B cell (primary cell): ENCODE measurements around the gene KRTAP21-3. TPM values are rescaled to one million over a fixed set of nuclear protein-coding genes. Genes with fewer than 3 reads are reported as not detected.

Source experiments
- ATAC-seq: fragments of 200-7000 bp; cut with Tn5 transposase; one replicate; pipeline ENCODE4 v1.10.0; 2021; ENCODE audit warnings: low read depth, mild to moderate bottlenecking, moderate number of reproducible peaks, moderate library complexity
- CTCF ChIA-PET: fragments of 350-600 bp; sonication (Branson Sonifier 250); formaldehyde crosslinking; loops from one replicate; lab custom pipeline; 2021; ENCODE audit warnings: antibody characterized with exemption, inconsistent platforms; lab: Charles Lee
- POLR2A ChIA-PET: fragments of 350-600 bp; sonication (Branson Sonifier 250); formaldehyde crosslinking; loops from one replicate; lab custom pipeline; 2021; ENCODE audit warnings: antibody characterized with exemption; lab: Charles Lee
- DNase-seq: peaks from one replicate; pipeline ENCODE4 v3.0.0; 2013
- H2AFZ ChIP-seq: 2 replicates; pipeline ENCODE4 v1.6.1; 2012; ENCODE audit warnings: mild to moderate bottlenecking, low read depth, low read length; ENCODE audit not compliant: insufficient read depth, poor library complexity, severe bottlenecking
- H3K27ac ChIP-seq, 2 donors: 1 replicate in 1 of 2; 2 replicates in 1 of 2; pipeline ENCODE4 v1.5.1; 2012 to 2013; ENCODE audit warnings: low read length in 2 of 2, mild to moderate bottlenecking in 2 of 2, moderate library complexity in 1 of 2
- H3K27me3 ChIP-seq, 4 experiments: fragments of 200-600 bp in 1 of 4; sonication (generic) in 1 of 4; replicated peaks in 1 of 4; 1 replicate in 2 of 4; 2 replicates in 2 of 4; pipeline versions ENCODE4 v1.6.1 to v1.7.0; 2013 to 2016; ENCODE audit warnings: low read length in 3 of 4, mild to moderate bottlenecking in 2 of 4, mixed read lengths in 1 of 4, moderate library complexity in 1 of 4; ENCODE audit not compliant: insufficient read depth in 4 of 4, control insufficient read depth in 3 of 4; ENCODE audit errors: control extremely low read depth in 1 of 4
- H3K36me3 ChIP-seq, 2 experiments: replicated peaks in 1 of 2; 1 replicate in 1 of 2; 2 replicates in 1 of 2; pipeline versions ENCODE4 v1.6.1 to v1.7.1; 2013; ENCODE audit warnings: low read length in 1 of 2; ENCODE audit not compliant: insufficient read depth in 2 of 2, control insufficient read depth in 1 of 2; ENCODE audit errors: control extremely low read depth in 1 of 2, extremely low read depth in 1 of 2
- H3K4me1 ChIP-seq, 2 donors: fragments of 200-600 bp in 1 of 2; sonication (generic) in 1 of 2; 1 replicate in 1 of 2; 2 replicates in 1 of 2; pipeline versions ENCODE4 v1.5.1 to v1.6.1; 2013 to 2017; ENCODE audit warnings: low read length in 2 of 2; ENCODE audit not compliant: control insufficient read depth in 2 of 2, insufficient read depth in 2 of 2
- H3K4me2 ChIP-seq: replicated peaks from 2 replicates; pipeline ENCODE3; 2012; ENCODE audit warnings: mild to moderate bottlenecking, low read depth, low read length; ENCODE audit not compliant: poor library complexity, severe bottlenecking
- H3K4me3 ChIP-seq, 5 experiments: fragments of 200-600 bp in 1 of 5; sonication (generic) in 1 of 5; 1 replicate in 3 of 5; 2 replicates in 2 of 5; pipeline versions ENCODE4 v1.5.1 to v1.7.0; 2011 to 2016; ENCODE audit warnings: low read length in 4 of 5, mild to moderate bottlenecking in 4 of 5, low read depth in 2 of 5, control low read depth in 1 of 5, moderate library complexity in 1 of 5; ENCODE audit not compliant: insufficient read depth in 1 of 5; ENCODE audit errors: control extremely low read depth in 1 of 5, extremely low read depth in 1 of 5
- H3K79me2 ChIP-seq: fragments of 200-600 bp; sonication (generic); one replicate; pipeline ENCODE4 v1.6.0; 2016; ENCODE audit warnings: low read length; ENCODE audit not compliant: control insufficient read depth, insufficient read depth
- H3K9ac ChIP-seq: fragments of 200-600 bp; sonication (generic); 2 replicates; pipeline ENCODE4 v1.6.1; 2017; ENCODE audit warnings: mild to moderate bottlenecking, low read length, moderate library complexity
- H3K9me3 ChIP-seq, 3 donors: one replicate each; pipeline versions ENCODE4 v1.6.1 to v1.7.1; 2013; ENCODE audit warnings: low read length in 2 of 3; ENCODE audit not compliant: control insufficient read depth in 2 of 3, insufficient read depth in 1 of 3; ENCODE audit errors: control extremely low read depth in 1 of 3
- H4K20me1 ChIP-seq: 2 replicates; pipeline ENCODE4 v1.6.0; 2012; ENCODE audit warnings: mild to moderate bottlenecking, low read length; ENCODE audit not compliant: insufficient read depth, control insufficient read depth, poor library complexity, severe bottlenecking
- H3K27ac Mint-ChIP-seq: one replicate; pipeline ENCODE4 v1.8.0; 2021; ENCODE audit warnings: mixed read lengths
- H3K27me3 Mint-ChIP-seq: one replicate; pipeline ENCODE4 v1.8.0; 2021; ENCODE audit warnings: mixed read lengths
- H3K4me1 Mint-ChIP-seq: one replicate; pipeline ENCODE4 v1.8.0; 2021; ENCODE audit warnings: mixed read lengths
- H3K4me3 Mint-ChIP-seq: one replicate; pipeline ENCODE4 v1.8.0; 2021; ENCODE audit warnings: mixed read lengths
- H3K9me3 Mint-ChIP-seq: one replicate; pipeline ENCODE4 v1.8.0; 2022; ENCODE audit warnings: mixed read lengths; ENCODE audit not compliant: insufficient read depth
- CTCF ChIP-seq: fragments of 200-600 bp; IDR thresholded peaks from one replicate; pipeline ENCODE4 v1.8.0; 2022; ENCODE audit warnings: antibody characterized with exemption, mild to moderate bottlenecking
- EZH2 ChIP-seq: IDR thresholded peaks from 2 replicates; pipeline ENCODE4 v1.6.1; 2012; ENCODE audit warnings: borderline replicate concordance, low read depth, mild to moderate bottlenecking, moderate library complexity, low read length; ENCODE audit not compliant: insufficient read depth, poor library complexity, severe bottlenecking
- WGBS: methylation state at CpG from one replicate; pipeline ENCODE4 v1.1.5; 2013; ENCODE audit warnings: missing lambda C conversion rate; ENCODE audit not compliant: insufficient coverage; 5-methylcytosine and 5-hydroxymethylcytosine counted together
- intact Hi-C: fragments of 100-400 bp; cut with micrococcal nuclease; formaldehyde crosslinking; loops from one replicate; pipeline ENCODE4 v1.10.0; 2022
- polyA plus RNA-seq: library from polyadenylated mRNA; depleted of rRNA; stranded (reverse); fragments of >200 nt; gene quantifications from 2 replicates; pipeline ENCODE4 v1.2.3, GENCODE V29; 2012
- small RNA-seq: library from RNA; depleted of rRNA; stranded (forward); fragments of <200 nt; gene quantifications from one replicate; pipeline ENCODE3, GENCODE V24; 2012; ENCODE audit warnings: low replicate concordance, low read depth; ENCODE audit not compliant: insufficient read length
- total RNA-seq, 2 donors: library from RNA; stranded (reverse); fragments of 120-200 nt in 1 of 2; gene quantifications; 1 replicate in 1 of 2; 2 replicates in 1 of 2; pipeline versions ENCODE4 v1.2.3 to v1.2.4, GENCODE V29; 2013 to 2022

Gene KRTAP21-3
- total and polyA plus RNA-seq, 2 donors (not counting 1 experiment from before 2014, with no cell fraction given): not detected

- ChIA-PET POLR2A (no interaction called here), CTCF (no interaction called here)
- Mint-ChIP-seq H3K27ac (no peak overlapping the region), H3K4me3 (no peak overlapping the region), H3K9me3 (peaks cover 2% of the 10 kb centered on the region), H3K27me3 (no peaks in the 10 kb centered on the region), H3K4me1 (no peaks in the 10 kb centered on the region)
- no peak for TF ChIP-seq EZH2
- TF ChIP-seq CTCF: no peak
- Histone ChIP-seq H3K9ac (no peak overlapping the region), H3K4me1 (no peaks in the 10 kb centered on the region), H3K4me2 (no peak overlapping the region), H3K27ac (no peak overlapping the region), H3K9me3 (peaks cover 0 to 7% (median 0%) of the 10 kb centered on the region in 3 donors), H3K79me2 (no peaks in the 10 kb centered on the region), H2AFZ (no peak overlapping the region), H3K36me3 (no peaks in the 10 kb centered on the region), H3K27me3 (no peaks in the 10 kb centered on the region), H4K20me1 (no peaks in the 10 kb centered on the region), H3K4me3 (no peak overlapping the region)
- no peak for DNase-seq
- intact Hi-C loops: no loop called here
- whole genome bisulfite sequencing: 86% methylated on average over 1 of the region's 1 CpG
- no peak for ATAC-seq
Measured at GRCh38 chr21:30668776-30669175, 49.8 kb downstream of the KRTAP21-3 start.

Small RNAs within 50 kb of the gene (small RNA-seq; reads per million reads assigned to genes)
- gene AP000244.1 (not detected), gene KRTAP21-3 (not detected)

Other genes with a start within 250 kb of the KRTAP21-3 start
- not detected in 2 replicates for gene KRTAP19-1, start 238.4 kb downstream of the KRTAP21-3 start, total RNA-seq
- gene KRTAP19-1, start 238.4 kb downstream of the KRTAP21-3 start, polyA plus RNA-seq: not detected in 2 replicates
- gene KRTAP19-2, start 231.3 kb downstream of the KRTAP21-3 start, total RNA-seq: not detected in 2 replicates
- not detected in 2 replicates for gene KRTAP19-2, start 231.3 kb downstream of the KRTAP21-3 start, polyA plus RNA-seq
- gene KRTAP19-3, start 226.8 kb downstream of the KRTAP21-3 start, total RNA-seq: not detected in 2 replicates
- not detected in 2 replicates for gene KRTAP19-3, start 226.8 kb downstream of the KRTAP21-3 start, polyA plus RNA-seq
- gene KRTAP19-4, start 221.6 kb downstream of the KRTAP21-3 start, total RNA-seq: not detected in 2 replicates
- gene KRTAP19-4, start 221.6 kb downstream of the KRTAP21-3 start, polyA plus RNA-seq: not detected in 2 replicates
- not detected in 2 replicates for gene KRTAP19-5, start 216.6 kb downstream of the KRTAP21-3 start, total RNA-seq
- gene KRTAP19-5, start 216.6 kb downstream of the KRTAP21-3 start, polyA plus RNA-seq: not detected in 2 replicates
- gene KRTAP19-6, start 176.9 kb downstream of the KRTAP21-3 start, total RNA-seq: not detected in 2 replicates
- gene KRTAP19-6, start 176.9 kb downstream of the KRTAP21-3 start, polyA plus RNA-seq: not detected in 2 replicates
- not detected in 2 replicates for gene KRTAP19-7, start 157.5 kb downstream of the KRTAP21-3 start, total RNA-seq
- gene KRTAP19-7, start 157.5 kb downstream of the KRTAP21-3 start, polyA plus RNA-seq: not detected in 2 replicates
- not detected in 2 replicates for gene KRTAP22-2, start 128.4 kb downstream of the KRTAP21-3 start, total RNA-seq
- gene KRTAP22-2, start 128.4 kb downstream of the KRTAP21-3 start, polyA plus RNA-seq: not detected in 2 replicates
- gene KRTAP6-3, start 126.3 kb downstream of the KRTAP21-3 start, total RNA-seq: not detected in 2 replicates
- gene KRTAP6-3, start 126.3 kb downstream of the KRTAP21-3 start, polyA plus RNA-seq: not detected in 2 replicates
- not detected in 2 replicates for gene KRTAP6-2, start 119.9 kb downstream of the KRTAP21-3 start, total RNA-seq
- not detected in 2 replicates for gene KRTAP6-2, start 119.9 kb downstream of the KRTAP21-3 start, polyA plus RNA-seq
- gene KRTAP22-1, start 117.7 kb downstream of the KRTAP21-3 start, total RNA-seq: not detected in 2 replicates
- gene KRTAP22-1, start 117.7 kb downstream of the KRTAP21-3 start, polyA plus RNA-seq: not detected in 2 replicates
- not detected in 2 replicates for gene KRTAP6-1, start 104.8 kb downstream of the KRTAP21-3 start, total RNA-seq
- gene KRTAP6-1, start 104.8 kb downstream of the KRTAP21-3 start, polyA plus RNA-seq: not detected in 2 replicates
- not detected in 2 replicates for gene KRTAP20-1, start 102.4 kb downstream of the KRTAP21-3 start, total RNA-seq
- not detected in 2 replicates for gene KRTAP20-1, start 102.4 kb downstream of the KRTAP21-3 start, polyA plus RNA-seq
- not detected in 2 replicates for gene KRTAP20-4, start 98.2 kb downstream of the KRTAP21-3 start, total RNA-seq
- not detected in 2 replicates for gene KRTAP20-4, start 98.2 kb downstream of the KRTAP21-3 start, polyA plus RNA-seq
- not detected in 2 replicates for gene KRTAP20-2, start 83.6 kb downstream of the KRTAP21-3 start, total RNA-seq
- gene KRTAP20-2, start 83.6 kb downstream of the KRTAP21-3 start, polyA plus RNA-seq: not detected in 2 replicates
- not detected in 2 replicates for gene KRTAP20-3, start 75.9 kb downstream of the KRTAP21-3 start, total RNA-seq
- gene KRTAP20-3, start 75.9 kb downstream of the KRTAP21-3 start, polyA plus RNA-seq: not detected in 2 replicates
- not detected in 2 replicates for gene KRTAP21-2, start 28.5 kb upstream of the KRTAP21-3 start, total RNA-seq
- not detected in 2 replicates for gene KRTAP21-2, start 28.5 kb upstream of the KRTAP21-3 start, polyA plus RNA-seq
- not detected in 2 replicates for gene KRTAP21-1, start 36.7 kb upstream of the KRTAP21-3 start, total RNA-seq
- not detected in 2 replicates for gene KRTAP21-1, start 36.7 kb upstream of the KRTAP21-3 start, polyA plus RNA-seq
- gene KRTAP8-1, start 94.5 kb upstream of the KRTAP21-3 start, total RNA-seq: not detected in 2 replicates
- gene KRTAP8-1, start 94.5 kb upstream of the KRTAP21-3 start, polyA plus RNA-seq: not detected in 2 replicates
- not detected in 2 replicates for gene KRTAP7-1, start 111.0 kb upstream of the KRTAP21-3 start, total RNA-seq
- not detected in 2 replicates for gene KRTAP7-1, start 111.0 kb upstream of the KRTAP21-3 start, polyA plus RNA-seq
- not detected in 2 replicates for gene KRTAP11-1, start 162.8 kb upstream of the KRTAP21-3 start, total RNA-seq
- not detected in 2 replicates for gene KRTAP11-1, start 162.8 kb upstream of the KRTAP21-3 start, polyA plus RNA-seq